SU-DHL-6 (cell line): ENCODE data around the gene ASTE1.

Source experiments
- H2AFZ ChIP-seq: fragments of 200-600 bp; sonication (generic); 2 replicates; pipeline ENCODE4 v1.6.1; 2014; ENCODE audit warnings: low read depth, mild to moderate bottlenecking, moderate library complexity, mixed read lengths, antibody characterized with exemption, low read length; ENCODE audit not compliant: severe bottlenecking
- H3F3A ChIP-seq: fragments of 200-600 bp; shearing (Covaris generic); 2 replicates; pipeline ENCODE4 v1.6.0; 2016; ENCODE audit warnings: antibody characterized with exemption, mild to moderate bottlenecking; ENCODE audit not compliant: insufficient read depth
- H3K27ac ChIP-seq: fragments of 200-600 bp; sonication (generic); 2 replicates; pipeline ENCODE4 v1.5.1; 2016; ENCODE audit warnings: low read depth, mild to moderate bottlenecking, low read length, moderate library complexity, mixed read lengths
- H3K27me3 ChIP-seq: fragments of 200-600 bp; sonication (generic), shearing (Covaris generic); 2 replicates; pipeline ENCODE4 v1.6.0; 2014; ENCODE audit warnings: mild to moderate bottlenecking, low read length
- H3K36me3 ChIP-seq: fragments of 200-600 bp; sonication (generic); 2 replicates; pipeline ENCODE4 v1.6.1; 2014; ENCODE audit warnings: mild to moderate bottlenecking, low read length, mixed read lengths
- H3K4me2 ChIP-seq: fragments of 300-600, 200-600 bp; shearing (Covaris generic), sonication (generic); 2 replicates; pipeline ENCODE4 v1.6.0; 2014; ENCODE audit warnings: low read length, low read depth, mild to moderate bottlenecking; ENCODE audit not compliant: poor library complexity, severe bottlenecking
- H3K4me3 ChIP-seq: fragments of 200-600 bp; sonication (generic); 2 replicates; pipeline ENCODE4 v1.5.1; 2014; ENCODE audit warnings: antibody characterized with exemption, low read length, mild to moderate bottlenecking, mixed read lengths; ENCODE audit not compliant: insufficient read depth, poor library complexity, severe bottlenecking
- H3K79me2 ChIP-seq: fragments of 200-600 bp; sonication (generic); 2 replicates; pipeline ENCODE4 v1.6.1; 2014; ENCODE audit warnings: mild to moderate bottlenecking, low read length, moderate library complexity; ENCODE audit not compliant: insufficient read depth
- H3K9ac ChIP-seq: fragments of 200-600 bp; sonication (generic); 2 replicates; pipeline ENCODE4 v1.7.0; 2014; ENCODE audit warnings: mild to moderate bottlenecking, low read length
- H3K9me2 ChIP-seq: fragments of 200-600 bp; sonication (generic); replicated peaks from 2 replicates; pipeline ENCODE4 v1.6.1; 2014; ENCODE audit warnings: low read length; ENCODE audit not compliant: insufficient read depth
- H3K9me3 ChIP-seq: fragments of 200-600 bp; sonication (generic); 2 replicates; pipeline ENCODE4 v1.6.1; 2014; ENCODE audit warnings: low read length, mixed read lengths; ENCODE audit not compliant: insufficient read depth
- H4K20me1 ChIP-seq: fragments of 200-600 bp; sonication (generic); 2 replicates; pipeline ENCODE4 v1.6.1; 2014; ENCODE audit warnings: low read depth, mild to moderate bottlenecking, antibody characterized with exemption, low read length, moderate library complexity, mixed read lengths
- CTCF ChIP-seq: fragments of 200-600 bp; sonication (generic); IDR thresholded peaks from one replicate; pipeline ENCODE4 v1.5.1; 2017; ENCODE audit warnings: antibody characterized with exemption, mild to moderate bottlenecking, low read length, moderate library complexity; ENCODE audit not compliant: insufficient read depth, poor library complexity, severe bottlenecking
- EZH2phosphoT487 ChIP-seq: fragments of 200-600 bp; sonication (generic), shearing (Covaris generic); conservative IDR thresholded peaks from 2 replicates; pipeline ENCODE4 v1.6.1; 2018; ENCODE audit warnings: mild to moderate bottlenecking, antibody characterized with exemption, low read length, moderate library complexity, mixed read lengths

Gene ASTE1

DNA sequence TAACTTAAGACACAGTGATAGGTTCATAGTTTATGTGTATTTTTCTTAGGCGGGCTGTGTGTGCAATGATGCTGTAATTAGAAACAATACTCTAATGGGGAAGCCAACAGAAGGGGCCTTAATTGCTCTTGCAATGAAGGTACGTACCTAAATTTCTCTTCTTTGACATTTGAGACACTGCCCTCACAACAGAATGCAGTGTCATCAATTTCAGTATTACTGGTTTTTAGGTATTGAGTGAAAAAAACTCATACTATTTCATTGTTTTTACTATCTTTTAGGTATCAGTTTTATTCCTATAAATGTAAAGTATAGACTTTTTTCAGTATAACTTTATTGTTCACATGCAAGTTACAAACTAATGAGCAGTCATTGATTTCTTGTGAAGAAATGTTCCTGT lies 59.3 kb downstream of the ASTE1 start:
- Histone ChIP-seq H4K20me1 (no peaks in the 10 kb centered on the region), H3K27me3 (no peaks in the 10 kb centered on the region), H3K79me2 (no peaks in the 10 kb centered on the region), H3F3A (no peaks in the 10 kb centered on the region), H3K36me3 (peaks cover 22% of the 10 kb centered on the region; the same call in 1 of the 2 replicates), H3K9ac (no peak overlapping the region), H2AFZ (no peak overlapping the region), H3K9me3 (no peaks in the 10 kb centered on the region), H3K27ac (no peak overlapping the region), H3K9me2 (no peaks in the 10 kb centered on the region), H3K4me3 (no peak overlapping the region), H3K4me2 (no peak overlapping the region)
- TF ChIP-seq CTCF (no peak), EZH2phosphoT487 (no peak)

- no peak overlapping the region for H3K9ac ChIP-seq
- H2AFZ ChIP-seq = no peak overlapping the region
- peaks cover 37% of the 10 kb centered on the region; the same call in 1 of the 2 replicates for H3K36me3 ChIP-seq
- H3F3A ChIP-seq = no peaks in the 10 kb centered on the region
- H3K9me2 ChIP-seq = no peaks in the 10 kb centered on the region
- no peak overlapping the region for H3K27ac ChIP-seq
- no peaks in the 10 kb centered on the region for H3K79me2 ChIP-seq
- no peak overlapping the region for H3K4me3 ChIP-seq
- H4K20me1 ChIP-seq = no peaks in the 10 kb centered on the region
- H3K27me3 ChIP-seq = no peaks in the 10 kb centered on the region
- H3K4me2 ChIP-seq = no peak overlapping the region
- H3K9me3 ChIP-seq = no peaks in the 10 kb centered on the region
- no peak for TF ChIP-seq EZH2phosphoT487
- no peak for TF ChIP-seq CTCF
Measured at GRCh38 chr3:130963878-130964277, 62.7 kb downstream of the ASTE1 start.
